Measurements from ENCODE around the gene RRAGD.

- TF ChIP-seq ZNF274 (IDR thresholded peaks at IDR 0.05; ENCODE audit: low read depth, low read length) (no peak), SUZ12 (IDR thresholded peaks at IDR 0.05; ENCODE audit: extremely low read depth, insufficient read depth, insufficient read length) (no peak), YY1 (IDR thresholded peaks at IDR 0.05; ENCODE audit: insufficient read depth, insufficient read length) (no peak)
Measured at GRCh38 chr6:89352278-89353117, 59.6 kb downstream of the RRAGD start, which contains the start of gene UBE2J1.

Measured in NT2/D1 (cell line).